ENCODE data around the gene UNC50. TPM values are rescaled to one million over a fixed set of nuclear protein-coding genes. Genes with fewer than 3 reads are reported as not detected.

Gene UNC50
- total RNA-seq, 1 donor from 2014 or later = 49.4 TPM

DNA sequence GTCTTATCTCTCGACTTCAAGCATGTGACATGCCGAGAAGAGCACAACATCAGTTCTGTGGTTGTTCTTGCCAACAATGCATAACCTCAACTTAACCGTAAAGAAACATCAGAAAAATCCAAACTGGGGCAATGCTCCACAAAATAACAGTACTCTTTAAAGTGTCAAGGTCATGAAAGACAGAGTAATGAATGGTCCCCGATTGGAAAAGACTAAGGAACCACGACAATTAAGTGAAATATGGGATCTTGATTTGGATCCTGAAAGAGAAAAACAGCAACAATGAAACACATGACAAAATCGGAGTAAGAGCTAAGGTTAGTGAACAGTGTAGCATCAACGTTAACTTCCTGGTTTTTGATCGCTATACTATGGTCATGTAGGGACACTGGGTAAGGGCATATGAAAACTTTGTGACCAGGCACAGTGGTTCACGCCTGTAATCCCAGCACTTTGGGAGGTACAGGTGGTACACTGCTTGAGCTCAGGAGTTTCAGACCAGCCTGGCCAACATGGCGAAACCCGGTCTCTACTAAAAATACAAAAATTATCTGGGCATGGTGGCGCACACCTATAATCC is 55.2 kb downstream of the UNC50 start:
- no peaks in the 10 kb centered on the region for H3K27me3 Mint-ChIP-seq

GRCh38 chr2:98664323-98664722 is 55.9 kb downstream of the UNC50 start:
- Mint-ChIP-seq H3K4me3 (no peak overlapping the region), H3K4me1 (ENCODE audit: unreplicated experiment) (no peaks in the 10 kb centered on the region), H3K27ac (no peak overlapping the region), H3K9me3 (peaks cover 12% of the 10 kb centered on the region), H3K36me3 (peaks cover 16% of the 10 kb centered on the region), H3K27me3 (no peaks in the 10 kb centered on the region)
- DNase-seq (ENCODE audit: extremely low spot score, unreplicated experiment) = no peak
- TF ChIP-seq, protein P1, sequence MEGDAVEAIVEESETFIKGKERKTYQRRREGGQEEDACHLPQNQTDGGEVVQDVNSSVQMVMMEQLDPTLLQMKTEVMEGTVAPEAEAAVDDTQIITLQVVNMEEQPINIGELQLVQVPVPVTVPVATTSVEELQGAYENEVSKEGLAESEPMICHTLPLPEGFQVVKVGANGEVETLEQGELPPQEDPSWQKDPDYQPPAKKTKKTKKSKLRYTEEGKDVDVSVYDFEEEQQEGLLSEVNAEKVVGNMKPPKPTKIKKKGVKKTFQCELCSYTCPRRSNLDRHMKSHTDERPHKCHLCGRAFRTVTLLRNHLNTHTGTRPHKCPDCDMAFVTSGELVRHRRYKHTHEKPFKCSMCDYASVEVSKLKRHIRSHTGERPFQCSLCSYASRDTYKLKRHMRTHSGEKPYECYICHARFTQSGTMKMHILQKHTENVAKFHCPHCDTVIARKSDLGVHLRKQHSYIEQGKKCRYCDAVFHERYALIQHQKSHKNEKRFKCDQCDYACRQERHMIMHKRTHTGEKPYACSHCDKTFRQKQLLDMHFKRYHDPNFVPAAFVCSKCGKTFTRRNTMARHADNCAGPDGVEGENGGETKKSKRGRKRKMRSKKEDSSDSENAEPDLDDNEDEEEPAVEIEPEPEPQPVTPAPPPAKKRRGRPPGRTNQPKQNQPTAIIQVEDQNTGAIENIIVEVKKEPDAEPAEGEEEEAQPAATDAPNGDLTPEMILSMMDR (conservative IDR thresholded peaks at IDR 0.05) = no peak

More for the DNA sequence above, 55.2 kb downstream of the UNC50 start:
- Mint-ChIP-seq H3K27ac (no peak overlapping the region), H3K9me3 (peaks cover 12% of the 10 kb centered on the region), H3K4me3 (no peak overlapping the region), H3K36me3 (peaks cover 16% of the 10 kb centered on the region), H3K4me1 (ENCODE audit: unreplicated experiment) (no peaks in the 10 kb centered on the region)
- TF ChIP-seq, protein P1 (conservative IDR thresholded peaks at IDR 0.05) = no peak
- no peak for DNase-seq (ENCODE audit: extremely low spot score, unreplicated experiment)

DNA sequence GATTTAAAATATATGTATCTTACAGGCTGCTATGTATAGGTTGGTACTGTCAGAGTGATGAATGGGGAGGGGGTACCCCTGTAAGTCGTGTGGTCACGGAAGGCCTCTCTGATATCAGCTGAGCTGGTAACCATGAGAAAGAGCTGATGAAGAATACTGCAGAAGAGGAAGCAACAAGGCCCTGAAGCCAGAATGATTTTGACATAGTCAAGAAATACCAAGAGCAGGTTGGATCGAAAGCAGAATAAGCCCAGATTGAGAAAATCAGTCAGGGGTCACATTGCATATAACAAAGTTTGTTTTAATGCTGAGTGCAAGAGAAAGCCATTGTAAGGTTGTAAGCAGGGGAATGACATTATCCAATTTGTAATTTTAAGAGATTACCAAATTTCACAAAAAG is 57.3 kb downstream of the UNC50 start:
- no peak for DNase-seq (ENCODE audit: extremely low spot score, unreplicated experiment)
- peaks cover 3% of the 10 kb centered on the region for H3K9me3 Mint-ChIP-seq
- TF ChIP-seq, protein P1 (conservative IDR thresholded peaks at IDR 0.05) = no peak
- peaks cover 15% of the 10 kb centered on the region for H3K36me3 Mint-ChIP-seq
- H3K4me3 Mint-ChIP-seq = no peak overlapping the region
- H3K27me3 Mint-ChIP-seq = no peaks in the 10 kb centered on the region
- no peaks in the 10 kb centered on the region for H3K4me1 Mint-ChIP-seq (ENCODE audit: unreplicated experiment)
- H3K27ac Mint-ChIP-seq = no peak overlapping the region

Other genes with a start within 250 kb of the UNC50 start
- gene INPP4A, start 163.7 kb upstream of the UNC50 start, total RNA-seq (ENCODE audit: low replicate concordance) = 29.5 and 37.6 TPM in 2 replicates
- gene COA5, start 77 bp upstream of the UNC50 start, total RNA-seq (ENCODE audit: low replicate concordance) = 33.6 and 39.3 TPM in 2 replicates
- 32.5 and 60.0 TPM in 2 replicates for gene MGAT4A, start 122.5 kb downstream of the UNC50 start, total RNA-seq (ENCODE audit: low replicate concordance)